ENCODE measurements around the gene FYB1. TPM values are rescaled to one million over a fixed set of nuclear protein-coding genes. Genes with fewer than 3 reads are reported as not detected.

FYB1 gene
- total RNA-seq, 1 donor from 2014 or later = 74.1 TPM

GRCh38 chr5:39137391-39137790 is 82.0 kb downstream of the FYB1 start:
- no peaks in the 10 kb centered on the region for H3K4me1 ChIP-seq
- no peaks in the 10 kb centered on the region for H3K36me3 ChIP-seq
- no peak overlapping the region for H3K4me3 ChIP-seq
- no peak for TF ChIP-seq CTCF (IDR thresholded peaks at IDR 0.05)
- no peaks in the 10 kb centered on the region for H3K27me3 ChIP-seq
- no peak overlapping the region for H3K27ac ChIP-seq
- no peaks in the 10 kb centered on the region for H3K9me3 ChIP-seq
- intact Hi-C loops (cut with DNase I) = no loop called here
- DNase-seq (ENCODE audit: low spot score in 2 of 2) = no peak

- Histone ChIP-seq H3K36me3 (no peaks in the 10 kb centered on the region), H3K27ac (no peak overlapping the region), H3K4me1 (no peaks in the 10 kb centered on the region), H3K27me3 (no peaks in the 10 kb centered on the region), H3K4me3 (no peak overlapping the region), H3K9me3 (no peaks in the 10 kb centered on the region)
- no peak for TF ChIP-seq CTCF (IDR thresholded peaks at IDR 0.05)
- DNase-seq (ENCODE audit: low spot score in 2 of 2) = no peak
- intact Hi-C loops (cut with DNase I) = no loop called here
Measured at GRCh38 chr5:39132792-39133191, 86.6 kb downstream of the FYB1 start.

DNA sequence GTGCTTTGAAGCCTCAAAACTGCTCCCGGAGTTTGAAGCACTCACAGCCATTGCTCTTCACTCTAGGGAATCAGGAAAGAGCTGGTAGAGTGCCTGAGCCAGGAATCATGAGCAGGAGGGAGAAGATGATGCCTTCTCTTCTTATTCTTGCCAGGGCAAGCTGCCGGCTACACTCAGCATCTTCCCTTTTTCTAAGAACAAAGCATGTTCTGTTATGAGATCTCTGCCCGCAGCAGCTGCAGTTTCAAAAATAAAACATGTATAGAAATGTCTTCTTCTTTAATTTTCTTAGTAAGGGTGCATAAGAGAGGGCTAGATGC is 87.3 kb downstream of the FYB1 start:
- no peaks in the 10 kb centered on the region for H3K27me3 ChIP-seq
- no peak for TF ChIP-seq CTCF (IDR thresholded peaks at IDR 0.05)
- no peak for DNase-seq (ENCODE audit: low spot score in 2 of 2)
- no peaks in the 10 kb centered on the region for H3K9me3 ChIP-seq
- intact Hi-C loops (cut with DNase I) = no loop called here
- H3K27ac ChIP-seq = no peak overlapping the region
- H3K4me1 ChIP-seq = no peaks in the 10 kb centered on the region
- H3K36me3 ChIP-seq = no peaks in the 10 kb centered on the region
- no peak overlapping the region for H3K4me3 ChIP-seq

DNA sequence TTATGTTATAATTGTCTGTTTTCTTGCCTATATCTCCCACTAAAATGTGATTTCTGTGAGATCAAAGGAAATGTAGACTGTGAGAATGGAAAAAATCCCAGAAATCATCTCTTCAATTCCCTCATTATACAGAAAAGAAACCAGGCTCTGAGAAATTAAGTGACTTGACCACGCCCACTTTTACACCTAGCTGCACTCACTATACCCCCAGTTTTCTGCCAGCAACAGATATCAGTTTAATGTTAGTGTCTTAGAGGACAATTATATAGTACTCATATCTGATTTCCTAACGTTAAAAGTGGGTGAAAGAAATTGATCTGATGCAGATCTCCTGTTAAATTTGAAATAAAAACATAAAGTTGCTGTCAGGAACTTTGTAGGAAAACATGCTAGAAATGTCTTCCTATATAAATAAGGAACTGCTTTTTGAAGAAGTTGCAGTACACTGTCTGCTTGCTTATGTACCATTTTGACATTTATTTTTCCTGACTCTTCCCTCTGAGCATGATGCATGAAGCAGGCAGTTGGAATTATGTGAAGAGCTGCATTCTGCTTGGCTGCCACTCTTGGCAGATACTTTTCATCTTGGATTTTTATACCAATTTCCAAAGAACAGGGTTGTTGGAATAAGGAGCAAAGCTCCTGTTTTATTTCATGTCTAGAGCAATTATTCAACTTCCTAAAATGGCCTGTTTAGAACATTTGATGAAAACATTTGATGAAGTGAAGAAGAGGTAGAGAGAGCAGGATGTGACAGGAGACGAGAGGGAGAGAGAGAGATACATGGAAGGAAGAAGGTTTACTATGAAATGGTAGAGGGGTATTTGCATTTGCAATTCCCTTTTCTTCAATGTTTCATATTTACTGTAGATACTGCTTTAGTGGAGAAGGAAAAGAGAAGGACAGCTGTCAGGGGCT is 87.9 kb downstream of the FYB1 start:
- H3K27me3 ChIP-seq = no peaks in the 10 kb centered on the region
- intact Hi-C loops (cut with DNase I) = no loop called here
- H3K4me3 ChIP-seq = no peak overlapping the region
- H3K36me3 ChIP-seq = no peaks in the 10 kb centered on the region
- DNase-seq (ENCODE audit: low spot score in 2 of 2) = no peak
- no peaks in the 10 kb centered on the region for H3K9me3 ChIP-seq
- no peak for TF ChIP-seq CTCF (IDR thresholded peaks at IDR 0.05)
- H3K4me1 ChIP-seq = no peaks in the 10 kb centered on the region
- no peak overlapping the region for H3K27ac ChIP-seq

- Histone ChIP-seq H3K4me1 (no peaks in the 10 kb centered on the region), H3K36me3 (no peaks in the 10 kb centered on the region), H3K9me3 (no peaks in the 10 kb centered on the region), H3K27me3 (no peaks in the 10 kb centered on the region), H3K4me3 (no peak overlapping the region), H3K27ac (no peak overlapping the region)
- no peak for DNase-seq (ENCODE audit: low spot score in 2 of 2)
- no peak for TF ChIP-seq CTCF (IDR thresholded peaks at IDR 0.05)
- intact Hi-C loops (cut with DNase I) = no loop called here
Measured at GRCh38 chr5:39130716-39131115, 88.6 kb downstream of the FYB1 start.
